GM18519 (cell line): ENCODE results near the gene GPR3.

Experiments used
- ATAC-seq: cut with Tn5 transposase; IDR thresholded peaks from one replicate; pipeline ENCODE4 v1.9.1; 2021; ENCODE audit warnings: mild to moderate bottlenecking, moderate library complexity; ENCODE audit not compliant: unreplicated experiment, low FRiP score

GPR3 gene

GRCh38 chr1:27358038-27358927, 34.1 kb upstream of the GPR3 start:
- no peak for ATAC-seq

- no peak for ATAC-seq
These were observed 33.5 kb upstream of the GPR3 start for GRCh38 chr1:27358928-27359313.

GRCh38 chr1:27359822-27360158, 32.6 kb upstream of the GPR3 start:
- no peak for ATAC-seq

- ATAC-seq, result no peak
These were observed 32.0 kb upstream of the GPR3 start for GRCh38 chr1:27360159-27361043.

GRCh38 chr1:27361044-27361402, 31.4 kb upstream of the GPR3 start:
- ATAC-seq, result no peak

- ATAC-seq, result no peak
These were observed 30.9 kb upstream of the GPR3 start for GRCh38 chr1:27361553-27361952.

- ATAC-seq, result no peak
These were observed 28.4 kb upstream of the GPR3 start for GRCh38 chr1:27363766-27364695.

- ATAC-seq, result no peak
These were observed 27.6 kb upstream of the GPR3 start for GRCh38 chr1:27364696-27365371.

- no peak for ATAC-seq
These were observed 26.9 kb upstream of the GPR3 start for GRCh38 chr1:27365372-27366112.

GRCh38 chr1:27366113-27366410, 26.4 kb upstream of the GPR3 start:
- ATAC-seq, result no peak

- ATAC-seq, result no peak
These were observed 25.8 kb upstream of the GPR3 start, which contains the start of gene MAP3K6 for GRCh38 chr1:27366411-27367159. Gene MAP3K6, minus strand, starts transcription at chr1:27366961. Its CDS starts 364 bp downstream, at chr1:27366597.

- ATAC-seq, result no peak
These were observed 25.2 kb upstream of the GPR3 start for GRCh38 chr1:27367160-27367650.

GRCh38 chr1:27368869-27369582, 23.4 kb upstream of the GPR3 start:
- no peak for ATAC-seq

GRCh38 chr1:27372022-27372807, 20.2 kb upstream of the GPR3 start:
- no peak for ATAC-seq

- no peak for ATAC-seq
These were observed 19.4 kb upstream of the GPR3 start for GRCh38 chr1:27372808-27373690.

GRCh38 chr1:27374362-27375086, 17.9 kb upstream of the GPR3 start, which contains the start of gene FCN3:
Gene FCN3, minus strand, starts transcription at chr1:27374824. Its CDS starts 6 bp downstream, at chr1:27374818.
- ATAC-seq, result no peak
